H1 (cell line): ENCODE data around the gene DNAH8. TPM values are rescaled to one million over a fixed set of nuclear protein-coding genes. Genes with fewer than 3 reads are reported as not detected.

Experiments
- CTCF ChIA-PET: fragments of 300-600 bp; sonication (Branson Sonifier 250); formaldehyde crosslinking; loops from one replicate; lab custom pipeline; 2021; ENCODE audit not compliant: partially characterized antibody; lab: Charles Lee
- POLR2A ChIA-PET: fragments of 300-600 bp; sonication (Branson Sonifier 250); formaldehyde crosslinking; loops from one replicate; lab custom pipeline; 2021; ENCODE audit warnings: inconsistent platforms; ENCODE audit not compliant: partially characterized antibody; lab: Charles Lee
- DNase-seq, 2 experiments: peaks; one replicate each; pipeline versions ENCODE4 v3.0.0 to v3.0.0-alpha.2; 2010 to 2022; ENCODE audit warnings: low spot score in 2 of 2, low read depth in 1 of 2, mixed read lengths in 1 of 2
- FAIRE-seq: peaks from 2 replicates; lab custom pipeline; 2011; peaks lifted over from hg19 to GRCh38; lab: Jason Lieb, UNC
- H2AFZ ChIP-seq: 2 replicates; pipeline ENCODE4 v1.8.1; 2012; ENCODE audit warnings: low read length, inconsistent platforms
- H2AK5ac ChIP-seq: 2 replicates; pipeline ENCODE4 v1.6.1; 2013; ENCODE audit warnings: low read depth, low read length
- H2BK120ac ChIP-seq: replicated peaks from 2 replicates; pipeline ENCODE3; 2013; ENCODE audit warnings: low read depth, low read length, inconsistent platforms
- H2BK12ac ChIP-seq: 2 replicates; pipeline ENCODE4 v1.6.1; 2013; ENCODE audit warnings: low read depth, low read length
- H2BK15ac ChIP-seq: 2 replicates; pipeline ENCODE4 v1.6.1; 2013; ENCODE audit warnings: low read length
- H2BK20ac ChIP-seq: 2 replicates; pipeline ENCODE4 v1.6.1; 2013; ENCODE audit warnings: low read length
- H2BK5ac ChIP-seq: 2 replicates; pipeline ENCODE4 v1.6.1; 2013; ENCODE audit warnings: low read depth, low read length
- H3K14ac ChIP-seq: 2 replicates; pipeline ENCODE4 v1.6.1; 2013; ENCODE audit warnings: inconsistent platforms; ENCODE audit not compliant: insufficient read length
- H3K18ac ChIP-seq: 2 replicates; pipeline ENCODE4 v1.6.1; 2013; ENCODE audit warnings: low read length; ENCODE audit errors: extremely low read depth
- H3K23ac ChIP-seq: 2 replicates; pipeline ENCODE4 v1.6.1; 2013; ENCODE audit warnings: inconsistent platforms; ENCODE audit not compliant: insufficient read length
- H3K23me2 ChIP-seq: 2 replicates; pipeline ENCODE4 v1.6.1; 2013; ENCODE audit warnings: low read depth, low read length
- H3K27ac ChIP-seq: 2 replicates; pipeline ENCODE4 v1.6.1; 2011; ENCODE audit warnings: low read depth, low read length, inconsistent platforms
- H3K27me3 ChIP-seq, 4 experiments: replicated peaks in 1 of 4; 1 replicate in 1 of 4; 2 replicates in 3 of 4; pipeline versions ENCODE4 v1.6.1 to v1.8.1; 2011 to 2013; ENCODE audit warnings: low read length in 3 of 4, mild to moderate bottlenecking in 3 of 4, inconsistent platforms in 2 of 4, mixed read lengths in 2 of 4, moderate library complexity in 1 of 4; ENCODE audit not compliant: control insufficient read depth in 3 of 4, insufficient read depth in 3 of 4; ENCODE audit errors: extremely low read depth in 1 of 4
- H3K36me3 ChIP-seq, 4 experiments: 2 replicates each; pipeline versions ENCODE4 v1.6.1 to v1.8.1; 2011 to 2013; ENCODE audit warnings: mild to moderate bottlenecking in 4 of 4, low read length in 3 of 4, moderate library complexity in 2 of 4, control low read depth in 1 of 4, inconsistent platforms in 1 of 4; ENCODE audit not compliant: insufficient read depth in 4 of 4, control insufficient read depth in 2 of 4
- H3K4ac ChIP-seq: replicated peaks from 2 replicates; pipeline ENCODE3; 2013; ENCODE audit warnings: low read length, low read depth, mixed read lengths, inconsistent platforms; ENCODE audit not compliant: insufficient read length
- H3K4me1 ChIP-seq, 4 experiments: replicated peaks in 1 of 4; 1 replicate in 1 of 4; 2 replicates in 3 of 4; pipeline versions ENCODE4 v1.6.1 to v1.8.1; 2011 to 2013; ENCODE audit warnings: low read length in 3 of 4, inconsistent platforms in 2 of 4, mixed read lengths in 1 of 4; ENCODE audit not compliant: insufficient read depth in 4 of 4, control insufficient read depth in 3 of 4
- H3K4me2 ChIP-seq, 2 experiments: 2 replicates each; pipeline versions ENCODE4 v1.6.1 to v1.8.1; 2011 to 2013; ENCODE audit warnings: low read depth in 2 of 2, low read length in 2 of 2, control low read depth in 1 of 2, inconsistent platforms in 1 of 2, mild to moderate bottlenecking in 1 of 2; ENCODE audit not compliant: insufficient read depth in 1 of 2
- H3K4me3 ChIP-seq, 4 experiments: fragments of 200-600, 300-600 bp in 1 of 4; sonication (generic), shearing (Covaris generic), sonication (Bioruptor Twin) in 1 of 4; 2 replicates each; pipeline versions ENCODE4 v1.5.1 to v1.8.1; 2011 to 2016; ENCODE audit warnings: low read length in 4 of 4, low read depth in 3 of 4, control low read depth in 2 of 4, inconsistent platforms in 2 of 4, mild to moderate bottlenecking in 2 of 4, mixed read lengths in 1 of 4, moderate library complexity in 1 of 4; ENCODE audit not compliant: insufficient read depth in 2 of 4; ENCODE audit errors: extremely low read depth in 1 of 4
- H3K56ac ChIP-seq: replicated peaks from 2 replicates; pipeline ENCODE3; 2013; ENCODE audit warnings: low read depth, mild to moderate bottlenecking, mixed read lengths, low read length, inconsistent platforms; ENCODE audit not compliant: insufficient read length
- H3K79me1 ChIP-seq: 2 replicates; pipeline ENCODE4 v1.6.1; 2013; ENCODE audit warnings: low read depth, low read length, control low read depth
- H3K79me2 ChIP-seq, 2 experiments: 2 replicates each; pipeline versions ENCODE4 v1.6.1 to v1.8.1; 2012 to 2013; ENCODE audit warnings: low read length in 2 of 2, mild to moderate bottlenecking in 2 of 2, inconsistent platforms in 1 of 2; ENCODE audit not compliant: insufficient read depth in 2 of 2, control insufficient read depth in 1 of 2
- H3K9ac ChIP-seq, 4 experiments: replicated peaks in 1 of 4; 1 replicate in 1 of 4; 2 replicates in 3 of 4; pipeline versions ENCODE4 v1.6.1 to v1.8.1; 2011 to 2013; ENCODE audit warnings: low read depth in 3 of 4, low read length in 3 of 4, control low read depth in 2 of 4, mild to moderate bottlenecking in 2 of 4, moderate library complexity in 2 of 4, inconsistent platforms in 1 of 4; ENCODE audit errors: extremely low read depth in 1 of 4
- H3K9me3 ChIP-seq, 2 experiments: 2 replicates each; pipeline versions ENCODE4 v1.6.1 to v1.8.1; 2012 to 2013; ENCODE audit warnings: mild to moderate bottlenecking in 2 of 2, moderate library complexity in 2 of 2, control low read depth in 1 of 2, inconsistent platforms in 1 of 2, low read depth in 1 of 2, low read length in 1 of 2, mixed read lengths in 1 of 2; ENCODE audit not compliant: insufficient read depth in 2 of 2
- H4K20me1 ChIP-seq, 2 experiments: replicated peaks in 1 of 2; 2 replicates each; pipeline versions ENCODE3 to v1.8.1; 2011 to 2013; ENCODE audit warnings: inconsistent platforms in 2 of 2, low read length in 2 of 2, mild to moderate bottlenecking in 1 of 2; ENCODE audit not compliant: insufficient read depth in 2 of 2, control insufficient read depth in 1 of 2
- H4K5ac ChIP-seq: 2 replicates; pipeline ENCODE4 v1.6.1; 2013; ENCODE audit warnings: low read length, low read depth, mixed read lengths, inconsistent platforms; ENCODE audit not compliant: insufficient read length
- H4K8ac ChIP-seq: 2 replicates; pipeline ENCODE4 v1.8.0; 2013; ENCODE audit warnings: mild to moderate bottlenecking, moderate library complexity, low read length, inconsistent platforms; ENCODE audit not compliant: insufficient read depth; ENCODE audit errors: extremely low read depth
- H4K91ac ChIP-seq: replicated peaks from 2 replicates; pipeline ENCODE3; 2013; ENCODE audit warnings: low read length, mixed read lengths, inconsistent platforms; ENCODE audit not compliant: insufficient read length
- CBX5 ChIP-seq: fragments of 300-800, 300-1000 bp; sonication (generic); IDR thresholded peaks from 2 replicates; pipeline ENCODE4 v1.7.1; 2016; ENCODE audit warnings: antibody characterized with exemption, low read length, low read depth
- CEBPB ChIP-seq: IDR thresholded peaks from 2 replicates; pipeline ENCODE4 v1.6.1; 2012; ENCODE audit warnings: low read depth, low read length
- E2F6 ChIP-seq: IDR thresholded peaks from 2 replicates; pipeline ENCODE4 v1.6.1; 2012; ENCODE audit warnings: inconsistent platforms
- EGR1 ChIP-seq: IDR thresholded peaks from 2 replicates; pipeline ENCODE4 v1.6.1; 2011; ENCODE audit warnings: low read depth, low read length, borderline replicate concordance
- MAX ChIP-seq: IDR thresholded peaks from 2 replicates; pipeline ENCODE4 v1.6.1; 2012; ENCODE audit warnings: inconsistent platforms
- POU5F1 ChIP-seq: IDR thresholded peaks from 2 replicates; pipeline ENCODE4 v1.6.1; 2011; ENCODE audit warnings: low read depth, mild to moderate bottlenecking, low read length, moderate library complexity
- RAD21 ChIP-seq, 2 experiments: IDR thresholded peaks in 1 of 2; conservative IDR thresholded peaks in 1 of 2; 2 replicates each; pipeline ENCODE4 v1.6.1; 2011; ENCODE audit warnings: low read depth in 2 of 2, low read length in 2 of 2, improper control_type of control experiment in 1 of 2, inconsistent platforms in 1 of 2, mild to moderate bottlenecking in 1 of 2, moderate library complexity in 1 of 2
- RNF2 ChIP-seq: fragments of 200-900, 300-1000 bp; sonication (generic); IDR thresholded peaks from 2 replicates; pipeline ENCODE4 v1.7.1; 2016; ENCODE audit warnings: borderline replicate concordance, low read depth, mild to moderate bottlenecking, antibody characterized with exemption, low read length; ENCODE audit not compliant: poor library complexity, severe bottlenecking; ENCODE audit errors: missing control alignments
- SUZ12 ChIP-seq: fragments of 200-600 bp; sonication (generic); IDR thresholded peaks from 2 replicates; pipeline ENCODE4 v1.6.1; 2012; ENCODE audit warnings: mild to moderate bottlenecking, inconsistent platforms, low read length, moderate library complexity, mixed read lengths
- TAF1 ChIP-seq: IDR thresholded peaks from 2 replicates; pipeline ENCODE4 v1.6.1; 2011; ENCODE audit warnings: mild to moderate bottlenecking, low read depth, low read length
- TAF7 ChIP-seq: optimal IDR thresholded peaks from 2 replicates; pipeline ENCODE3; 2011; ENCODE audit warnings: low read depth, mild to moderate bottlenecking, inconsistent platforms, low read length, moderate library complexity, borderline replicate concordance
- TBP ChIP-seq: IDR thresholded peaks from 2 replicates; pipeline ENCODE4 v1.6.1; 2011; ENCODE audit warnings: low read depth, low read length, improper control_type of control experiment
- YY1 ChIP-seq: IDR thresholded peaks from 2 replicates; pipeline ENCODE4 v1.6.1; 2011; ENCODE audit warnings: low read depth, mild to moderate bottlenecking, low read length
- WGBS, 2 experiments: shearing (Covaris generic) in 1 of 2; methylation state at CpG; one replicate each; pipeline versions ENCODE4 v1.1.6 to v1.1.7; 2013 to 2015; ENCODE audit warnings: low lambda C conversion rate in 2 of 2, mixed read lengths in 2 of 2, inconsistent platforms in 1 of 2, low coverage in 1 of 2, missing lambda C conversion rate in 1 of 2; ENCODE audit not compliant: insufficient replicate concordance in 2 of 2, insufficient coverage in 1 of 2, insufficient read length in 1 of 2; ENCODE audit errors: extremely low coverage in 1 of 2, missing lambda C conversion rate in 1 of 2; 5-methylcytosine and 5-hydroxymethylcytosine counted together
- polyA plus RNA-seq, 7 experiments: library from polyadenylated mRNA; depleted of rRNA in 3 of 7; stranded (reverse) in 5 of 7; unstranded in 2 of 7; fragments of >200 nt in 5 of 7; fragments of 200-250 nt in 2 of 7; gene quantifications; 1 replicate in 5 of 7; 2 replicates in 1 of 7; 4 replicates in 1 of 7; pipeline versions ENCODE4 v1.2.1 to v1.2.3, GENCODE V29; 2011 to 2013; ENCODE audit warnings: missing spikeins in 2 of 7, mixed read lengths in 2 of 7
- total RNA-seq: library from RNA; stranded (reverse); fragmentation: NEBNext Ultra II Directional; extraction: Animal tissue kit (Norgen Biotek cat#: 25700); gene quantifications from 2 replicates; pipeline ENCODE4 v1.2.1, GENCODE V29; 2021

The DNAH8 gene
- total and polyA plus RNA-seq, 2 of the 8 experiments (the other 6 are each of a cell fraction or from before 2014, with no cell fraction given), result under 0.01 TPM; not detected in 1

- Histone ChIP-seq H4K8ac (no peak overlapping the region), H2BK12ac (no peak overlapping the region), H3K27ac (no peak overlapping the region), H4K91ac (no peak overlapping the region), H2BK120ac (no peak overlapping the region), H2AK5ac (no peak overlapping the region), H2BK5ac (no peak overlapping the region), H3K9me3 (no peaks in the 10 kb centered on the region), H3K4me3 (no peak overlapping the region), H3K27me3 (no peaks in the 10 kb centered on the region), H4K20me1 (no peaks in the 10 kb centered on the region), H3K79me2 (no peaks in the 10 kb centered on the region), H4K5ac (no peak overlapping the region), H3K56ac (no peak overlapping the region), H3K36me3 (no peaks in the 10 kb centered on the region), H3K79me1 (no peaks in the 10 kb centered on the region), H3K23me2 (no peaks in the 10 kb centered on the region), H3K4me1 (peaks cover 0 to 10% (median 5%) of the 10 kb centered on the region in 4 experiments; a peak in 3 of 7 replicates), H3K9ac (no peak overlapping the region), H3K4me2 (no peak overlapping the region), H2BK20ac (no peak overlapping the region), H3K18ac (no peak overlapping the region), H3K4ac (no peak overlapping the region), H2BK15ac (no peak overlapping the region), H2AFZ (no peak overlapping the region), H3K14ac (no peak overlapping the region), H3K23ac (no peak overlapping the region)
- ChIA-PET CTCF (interaction anchor here (0.6 kb wide), 1 partner anchor 357 kb away, joined by 3 read pairs; no protein-coding TSS in a partner anchor), POLR2A (no interaction called here)
- WGBS, 2 experiments, result 94% methylated on average over 5 of the region's 5 CpGs; no CpG with 5 or more reads in 1 of the 2 experiments
- FAIRE-seq (no peak), DNase-seq (no peak)
- TF ChIP-seq EGR1, result no peak
- no peak for TF ChIP-seq TBP
- TF ChIP-seq TAF7, result no peak
- TF ChIP-seq SUZ12, result no peak
- TF ChIP-seq TAF1, result no peak
- TF ChIP-seq POU5F1, result no peak
- no peak for TF ChIP-seq CBX5
- TF ChIP-seq E2F6, result no peak
- TF ChIP-seq RNF2, result no peak
- no peak for TF ChIP-seq MAX
- no peak for TF ChIP-seq RAD21 (IDR thresholded peaks at IDR 0.05 in 1 of 2, conservative IDR thresholded peaks at IDR 0.05 in 1 of 2; ENCODE audit: low read depth in 2 of 2, low read length in 2 of 2)
- no peak for TF ChIP-seq CEBPB
- no peak for TF ChIP-seq YY1
Measured at GRCh38 chr6:38786486-38786885, 71.4 kb downstream of the DNAH8 start.
